Nephron (organoid): ENCODE data around the gene IGFBP3.

Source experiments
- H3K27ac Mint-ChIP-seq, 3 experiments: 2 replicates each; pipeline ENCODE4 v1.8.0; 2020; ENCODE audit warnings: mixed read lengths in 3 of 3, mild to moderate bottlenecking in 2 of 3, moderate library complexity in 1 of 3
- H3K27me3 Mint-ChIP-seq: 2 replicates; pipeline ENCODE4 v1.8.0; 2021; ENCODE audit warnings: low read depth, mild to moderate bottlenecking, moderate library complexity, mixed read lengths
- H3K36me3 Mint-ChIP-seq: 2 replicates; pipeline ENCODE4 v1.8.0; 2020; ENCODE audit warnings: low read depth, mixed read lengths
- H3K4me1 Mint-ChIP-seq: 2 replicates; pipeline ENCODE4 v1.8.0; 2020; ENCODE audit warnings: mixed read lengths
- H3K4me3 Mint-ChIP-seq, 3 experiments: 2 replicates each; pipeline ENCODE4 v1.8.0; 2020; ENCODE audit warnings: mild to moderate bottlenecking in 3 of 3, mixed read lengths in 3 of 3, moderate library complexity in 2 of 3
- H3K9me3 Mint-ChIP-seq: 2 replicates; pipeline ENCODE4 v1.8.0; 2020; ENCODE audit warnings: mixed read lengths
- CTCF ChIP-seq, 3 experiments: fragments of 200-600 bp; sonication (generic); IDR thresholded peaks; one replicate each; pipeline ENCODE4 v1.5.0; 2021; ENCODE audit warnings: antibody characterized with exemption in 3 of 3; ENCODE audit not compliant: unreplicated experiment in 3 of 3

Gene IGFBP3

GRCh38 chr7:45865594-45866410, 55.3 kb downstream of the IGFBP3 start:
- H3K36me3 Mint-ChIP-seq: no peaks in the 10 kb centered on the region

GRCh38 chr7:45863715-45864114, 57.4 kb downstream of the IGFBP3 start:
- Mint-ChIP-seq H3K4me1 (no peaks in the 10 kb centered on the region), H3K36me3 (no peaks in the 10 kb centered on the region), H3K9me3 (no peaks in the 10 kb centered on the region), H3K4me3 (no peak overlapping the region), H3K27me3 (peaks cover 14% of the 10 kb centered on the region), H3K27ac (no peak overlapping the region)
- no peak for TF ChIP-seq CTCF (IDR thresholded peaks at IDR 0.05; ENCODE audit: unreplicated experiment in 3 of 3)

More at GRCh38 chr7:45865594-45866410, 55.3 kb downstream of the IGFBP3 start:
- Mint-ChIP-seq H3K27me3 (peaks cover 8% of the 10 kb centered on the region), H3K27ac (no peak overlapping the region), H3K4me3 (no peak overlapping the region), H3K4me1 (no peaks in the 10 kb centered on the region), H3K9me3 (no peaks in the 10 kb centered on the region)
- no peak for TF ChIP-seq CTCF (IDR thresholded peaks at IDR 0.05; ENCODE audit: unreplicated experiment in 3 of 3)
